Adrenal gland (tissue), 12 donors: ENCODE measurements around the gene PRDM11. TPM values are rescaled to one million over a fixed set of nuclear protein-coding genes. Genes with fewer than 3 reads are reported as not detected.
A peak's percentile ranks its signal among the peaks of the same experiment; 100 is the strongest.

Source experiments
- DNase-seq, 7 donors: peaks; one replicate each; pipeline ENCODE4 v3.0.0-alpha.2; 2019 to 2020
- H3K27ac ChIP-seq, 5 donors: fragments of 200-600 bp; sonication (generic) in 4 of 5; 1 replicate in 3 of 5; 2 replicates in 2 of 5; pipeline versions ENCODE4 v1.5.1 to v1.8.0; 2016 to 2020; ENCODE audit warnings: mild to moderate bottlenecking in 1 of 5
- H3K27me3 ChIP-seq: fragments of 200-600 bp; 2 replicates; pipeline ENCODE4 v1.8.0; 2021
- H3K36me3 ChIP-seq, 2 donors: fragments of 200-600 bp; replicated peaks in 1 of 2; 1 replicate in 1 of 2; 2 replicates in 1 of 2; pipeline versions ENCODE4 v1.5.1 to v1.8.0; 2018 to 2022
- H3K4me1 ChIP-seq, 2 donors: fragments of 200-600 bp; replicated peaks in 1 of 2; 1 replicate in 1 of 2; 2 replicates in 1 of 2; pipeline versions ENCODE4 v1.5.1 to v1.8.0; 2018 to 2021
- H3K4me3 ChIP-seq, 4 donors: fragments of 200-600 bp; sonication (generic) in 3 of 4; one replicate each; pipeline ENCODE4 v1.5.1; 2016 to 2018
- H3K9me3 ChIP-seq, 3 donors: fragments of 200-600 bp; sonication (generic) in 1 of 3; replicated peaks in 1 of 3; 1 replicate in 2 of 3; 2 replicates in 1 of 3; pipeline versions ENCODE4 v1.5.1 to v1.8.0; 2016 to 2021
- POLR2A ChIP-seq, 2 donors: fragments of 450-650 bp; IDR thresholded peaks; one replicate each; pipeline ENCODE4 v1.6.1; 2017; ENCODE audit warnings: antibody characterized with exemption in 2 of 2, mild to moderate bottlenecking in 2 of 2, moderate library complexity in 1 of 2
- WGBS, 4 donors: extraction: QIAGEN DNeasy Blood & Tissue Kit in 2 of 4; methylation state at CpG; one replicate each; pipeline versions ENCODE4 v1.1.5 to v1.1.7; 2013 to 2017; 5-methylcytosine and 5-hydroxymethylcytosine counted together
- intact Hi-C, 2 donors: fragments of 100-400 bp; cut with DNase I; formaldehyde crosslinking; loops; one replicate each; pipeline versions ENCODE4 v1.14.1 to v1.15.0; 2022 to 2023
- polyA plus RNA-seq, 3 donors: library from polyadenylated mRNA; stranded (reverse); fragments of 200-250 nt in 2 of 3; fragments of 350-450 nt in 1 of 3; fragmentation: Illumina TruSeq in 1 of 3; extraction: RNeasy Lipid Tissue Mini Kit (QIAGEN cat#74804) in 1 of 3; gene quantifications; one replicate each; pipeline ENCODE4 v1.2.3, GENCODE V29; 2013 to 2014
- total RNA-seq, 9 donors: library from RNA; depleted of rRNA in 4 of 9; stranded (reverse); fragments of >200 nt in 4 of 9; fragments of 120-200 nt in 1 of 9; fragmentation: NEBNext Ultra II Directional in 1 of 9; extraction: Animal tissue kit (Norgen Biotek cat#: 25700) in 1 of 9; gene quantifications; one replicate each; pipeline versions ENCODE4 v1.1.0 to v1.2.4, GENCODE V29; 2013 to 2023
- TF ChIP-seq, protein P1 (sequence below), 6 experiments: fragments of 450-650 bp in 4 of 6; fragments of 200-600 bp in 2 of 6; sonication (generic) in 1 of 6; IDR thresholded peaks; 1 replicate in 5 of 6; 2 replicates in 1 of 6; pipeline versions ENCODE4 v1.5.1 to v1.8.0; 2016 to 2021; ENCODE audit warnings: antibody characterized with exemption in 6 of 6, mild to moderate bottlenecking in 2 of 6, moderate library complexity in 1 of 6
- donor health status: healthy with polysubstance abuse.
- donor health status: Bipolar disorder and iron deficiency.
- donor health status: DM: yes; HTN: yes; CAD: no.
- donor health status: DM: no; HTN: no; CAD: no.
- donor health status: DM: no; HTN: no; CAD: no.
- donor health status: DM: yes; HTN: yes; CAD: no.

PRDM11 gene
- total and polyA plus RNA-seq, 12 donors: 3.3 to 16.9 (median 11.9) TPM

DNA sequence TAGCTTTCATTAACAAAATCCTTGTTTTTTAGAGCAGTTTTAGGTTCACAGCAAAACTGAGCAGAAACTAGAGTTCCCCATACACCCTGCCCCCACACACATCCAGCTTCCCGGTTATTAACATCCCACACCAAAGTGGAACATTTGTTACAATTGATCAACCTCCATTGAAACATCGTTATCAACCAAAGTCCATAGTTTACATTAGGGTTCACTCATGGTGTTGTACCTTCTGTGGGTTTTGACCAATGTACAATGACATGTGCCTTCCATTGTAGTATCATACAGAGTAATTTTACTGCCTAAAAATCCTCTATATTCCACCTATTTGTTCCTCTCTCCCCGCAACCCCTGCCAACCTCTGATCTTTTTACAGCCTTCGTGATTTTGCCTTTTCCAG is 28.5 kb downstream of the PRDM11 start:
- no peak for TF ChIP-seq POLR2A (IDR thresholded peaks at IDR 0.05)
- TF ChIP-seq, protein P1, sequence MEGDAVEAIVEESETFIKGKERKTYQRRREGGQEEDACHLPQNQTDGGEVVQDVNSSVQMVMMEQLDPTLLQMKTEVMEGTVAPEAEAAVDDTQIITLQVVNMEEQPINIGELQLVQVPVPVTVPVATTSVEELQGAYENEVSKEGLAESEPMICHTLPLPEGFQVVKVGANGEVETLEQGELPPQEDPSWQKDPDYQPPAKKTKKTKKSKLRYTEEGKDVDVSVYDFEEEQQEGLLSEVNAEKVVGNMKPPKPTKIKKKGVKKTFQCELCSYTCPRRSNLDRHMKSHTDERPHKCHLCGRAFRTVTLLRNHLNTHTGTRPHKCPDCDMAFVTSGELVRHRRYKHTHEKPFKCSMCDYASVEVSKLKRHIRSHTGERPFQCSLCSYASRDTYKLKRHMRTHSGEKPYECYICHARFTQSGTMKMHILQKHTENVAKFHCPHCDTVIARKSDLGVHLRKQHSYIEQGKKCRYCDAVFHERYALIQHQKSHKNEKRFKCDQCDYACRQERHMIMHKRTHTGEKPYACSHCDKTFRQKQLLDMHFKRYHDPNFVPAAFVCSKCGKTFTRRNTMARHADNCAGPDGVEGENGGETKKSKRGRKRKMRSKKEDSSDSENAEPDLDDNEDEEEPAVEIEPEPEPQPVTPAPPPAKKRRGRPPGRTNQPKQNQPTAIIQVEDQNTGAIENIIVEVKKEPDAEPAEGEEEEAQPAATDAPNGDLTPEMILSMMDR (IDR thresholded peaks at IDR 0.05): no peak
- DNase-seq: no peak
- Histone ChIP-seq H3K4me1 (peaks cover 11 to 15% of the 10 kb centered on the region in 2 donors), H3K4me3 (no peak overlapping the region), H3K27ac (no peak overlapping the region), H3K27me3 (no peaks in the 10 kb centered on the region), H3K9me3 (no peaks in the 10 kb centered on the region), H3K36me3 (no peaks in the 10 kb centered on the region)
- 94 to 100% (median 95%) methylated on average over 4 of the region's 4 CpGs for WGBS, 4 donors
- intact Hi-C loops: no loop called here

DNA sequence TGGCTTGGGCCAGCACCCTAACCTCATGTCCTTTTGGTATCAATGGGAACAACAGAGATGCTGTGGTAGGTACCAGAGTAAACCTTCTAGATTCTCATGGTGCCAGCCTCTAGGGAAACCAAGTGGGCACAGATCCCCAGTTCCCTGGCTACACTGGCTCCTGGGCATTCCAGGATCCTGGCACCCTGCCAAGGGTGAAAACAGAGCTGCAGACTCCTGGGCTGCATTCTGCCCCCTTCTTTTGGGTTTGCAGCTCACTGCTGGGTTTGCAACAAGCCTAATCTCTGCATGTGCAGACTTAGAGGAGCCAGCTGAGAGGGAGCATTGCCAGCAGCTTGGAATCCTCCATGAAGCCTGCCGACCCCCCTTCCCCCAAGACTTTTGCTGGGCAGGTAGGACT is 30.6 kb downstream of the PRDM11 start:
- TF ChIP-seq POLR2A (IDR thresholded peaks at IDR 0.05): no peak
- TF ChIP-seq, protein P1 (IDR thresholded peaks at IDR 0.05): no peak
- peak in 1 of 7 donors; percentile 19 for DNase-seq
- Histone ChIP-seq H3K9me3 (no peaks in the 10 kb centered on the region), H3K4me3 (no peak overlapping the region), H3K27ac (no peak overlapping the region), H3K27me3 (no peaks in the 10 kb centered on the region), H3K36me3 (no peaks in the 10 kb centered on the region), H3K4me1 (peaks cover 12 to 24% of the 10 kb centered on the region in 2 donors)
- 29 to 84% (median 80%) methylated on average over 1 of the region's 1 CpG for WGBS, 4 donors
- intact Hi-C loops: no loop called here

DNA sequence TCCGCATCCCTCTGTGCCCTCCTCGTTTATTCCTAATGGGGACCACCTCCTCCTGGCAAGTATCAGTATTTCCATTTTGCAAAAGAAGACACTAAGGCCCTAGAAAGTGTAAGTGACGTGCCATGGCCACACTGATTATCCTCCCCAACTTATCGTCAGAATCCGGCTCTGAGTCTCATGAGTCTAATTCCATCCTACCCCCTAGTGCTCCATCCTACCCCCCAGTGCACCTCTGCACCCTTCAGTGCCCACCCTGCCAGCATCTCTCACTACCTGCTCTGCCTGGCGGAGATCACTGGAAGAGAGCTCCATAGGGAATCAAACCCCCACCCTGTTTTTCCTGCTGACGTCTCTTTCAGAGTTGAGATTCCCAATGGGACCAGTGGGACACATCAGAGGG is 31.8 kb downstream of the PRDM11 start:
- intact Hi-C loops: no loop called here
- TF ChIP-seq, protein P1 (IDR thresholded peaks at IDR 0.05): no peak
- TF ChIP-seq POLR2A (IDR thresholded peaks at IDR 0.05): no peak
- Histone ChIP-seq H3K4me3 (no peak overlapping the region), H3K36me3 (no peaks in the 10 kb centered on the region), H3K27me3 (no peaks in the 10 kb centered on the region), H3K4me1 (peaks cover 12 to 24% of the 10 kb centered on the region in 2 donors), H3K9me3 (no peaks in the 10 kb centered on the region), H3K27ac (no peak overlapping the region)
- WGBS, 4 donors: 88 to 94% (median 93%) methylated on average over 7 of the region's 7 CpGs
- DNase-seq: no peak

DNA sequence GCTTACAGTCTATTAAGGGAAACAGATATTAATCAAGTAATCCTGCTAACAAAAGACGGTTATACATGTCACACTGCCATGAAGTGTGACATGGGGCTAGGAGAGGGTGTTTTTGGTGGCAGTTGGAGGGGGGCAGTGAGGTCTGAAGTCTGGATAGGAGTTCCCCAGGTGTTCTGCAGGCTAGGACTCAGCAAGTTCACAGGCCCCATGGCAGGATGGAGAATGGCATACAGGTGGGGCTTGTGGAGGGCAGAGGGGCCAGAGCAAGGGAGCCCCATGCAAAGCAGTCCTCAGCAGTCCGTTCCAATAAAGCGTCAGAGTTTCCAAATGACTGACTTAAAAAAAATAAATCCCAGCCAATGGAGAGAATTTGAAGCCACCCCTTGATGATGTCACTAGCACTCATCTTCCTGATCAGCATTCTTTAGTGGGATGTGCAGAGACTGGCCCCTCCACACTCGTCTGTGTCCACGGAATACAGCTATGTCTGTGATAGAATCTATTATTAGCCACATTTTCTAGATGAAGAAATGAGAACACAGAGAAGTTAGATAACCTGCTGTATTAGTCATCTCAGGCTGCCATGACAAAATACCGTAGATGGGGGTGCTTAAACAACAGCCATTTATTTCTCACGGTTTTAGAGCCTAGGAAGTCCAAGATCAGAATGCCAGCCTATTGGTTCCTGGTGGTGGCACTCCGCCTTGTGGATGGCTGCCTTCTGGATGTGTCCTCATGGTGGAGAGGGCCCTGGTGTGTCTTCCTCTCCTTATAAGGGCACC is 32.6 kb downstream of the PRDM11 start:
- Histone ChIP-seq H3K36me3 (peaks cover 0 to 8% of the 10 kb centered on the region in 2 donors), H3K9me3 (no peaks in the 10 kb centered on the region), H3K4me3 (no peak overlapping the region), H3K27ac (peak overlapping the region in 4 of 5 donors; percentile 23 to 87 (median 82)), H3K27me3 (no peaks in the 10 kb centered on the region), H3K4me1 (peaks cover 12 to 24% of the 10 kb centered on the region in 2 donors)
- 55 to 66% (median 58%) methylated on average over 8 of the region's 8 CpGs for WGBS, 4 donors
- intact Hi-C loops: no loop called here
- DNase-seq: peak in 2 of 7 donors; percentile 28 to 45
- TF ChIP-seq, protein P1 (IDR thresholded peaks at IDR 0.05): no peak
- no peak for TF ChIP-seq POLR2A (IDR thresholded peaks at IDR 0.05)
